Sciatic nerve (tissue), 2 donors: ENCODE measurements around the gene MYEOV. TPM values are rescaled to one million over a fixed set of nuclear protein-coding genes. Genes with fewer than 3 reads are reported as not detected.
A peak's percentile ranks its signal among the peaks of the same experiment; 100 is the strongest.

Source experiments
- ATAC-seq: fragments of 200-7000 bp; cut with Tn5 transposase; one replicate; pipeline ENCODE4 v1.9.1; 2020; ENCODE audit warnings: mild to moderate bottlenecking, moderate library complexity
- DNase-seq: peaks from one replicate; pipeline ENCODE4 v3.0.0-alpha.2; 2020; ENCODE audit warnings: low spot score
- intact Hi-C: fragments of 100-400 bp; cut with DNase I; formaldehyde crosslinking; loops from one replicate; pipeline ENCODE4 v1.14.2; 2022
- total RNA-seq: library from RNA; stranded (reverse); fragmentation: NEBNext Ultra II Directional; extraction: Animal tissue kit (Norgen Biotek cat#: 25700); gene quantifications from one replicate; pipeline ENCODE4 v1.2.1, GENCODE V29; 2021
- donor health status: DM: no; HTN: no; CAD: no.
- donor health status: DM: no; HTN: no; CAD: no.

MYEOV gene
- total RNA-seq, 1 donor from 2014 or later = 1.2 TPM

DNA sequence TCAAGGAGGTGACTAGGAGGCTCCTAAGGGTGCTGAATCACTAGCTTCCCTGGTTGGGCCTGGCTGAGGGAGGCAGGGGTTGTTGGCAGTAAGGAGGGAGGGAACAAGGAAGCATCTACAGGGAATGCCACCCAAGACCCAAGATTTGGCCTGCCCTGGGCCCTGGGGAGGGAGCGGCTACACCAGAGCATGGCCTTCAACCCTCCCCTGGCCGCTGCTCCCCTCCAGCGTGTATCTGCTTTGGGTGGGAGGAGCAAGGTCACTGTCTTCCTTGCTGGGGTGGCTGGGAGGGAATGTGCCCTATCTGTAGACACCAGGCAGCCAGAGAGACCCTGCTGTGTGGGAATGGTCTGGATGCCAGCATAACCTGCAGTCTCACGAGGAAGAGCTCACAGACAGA lies 29.5 kb upstream of the MYEOV start:
- intact Hi-C loops = no loop called here
- no peak for ATAC-seq
- no peak for DNase-seq

DNA sequence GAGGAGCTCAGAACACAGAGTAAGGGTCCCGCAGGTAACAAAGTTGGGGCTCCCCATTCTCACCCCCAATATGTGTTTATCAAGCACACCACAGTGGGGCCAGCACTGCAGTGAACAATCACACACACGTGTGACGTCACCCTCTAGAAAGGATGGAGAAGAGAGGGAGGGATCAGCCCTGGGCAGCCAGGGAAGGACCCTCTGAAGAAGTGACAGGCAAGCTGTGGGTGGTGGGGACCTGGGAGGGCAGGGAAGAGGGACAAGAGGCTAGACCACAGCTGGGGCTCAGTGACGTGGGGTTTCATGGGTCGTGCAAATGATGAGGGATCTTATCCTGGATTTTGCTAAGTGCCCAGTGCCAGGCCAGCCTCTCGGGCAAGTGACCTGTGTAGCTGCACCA lies 28.7 kb upstream of the MYEOV start:
- ATAC-seq = no peak
- DNase-seq = no peak
- intact Hi-C loops = no loop called here

DNA sequence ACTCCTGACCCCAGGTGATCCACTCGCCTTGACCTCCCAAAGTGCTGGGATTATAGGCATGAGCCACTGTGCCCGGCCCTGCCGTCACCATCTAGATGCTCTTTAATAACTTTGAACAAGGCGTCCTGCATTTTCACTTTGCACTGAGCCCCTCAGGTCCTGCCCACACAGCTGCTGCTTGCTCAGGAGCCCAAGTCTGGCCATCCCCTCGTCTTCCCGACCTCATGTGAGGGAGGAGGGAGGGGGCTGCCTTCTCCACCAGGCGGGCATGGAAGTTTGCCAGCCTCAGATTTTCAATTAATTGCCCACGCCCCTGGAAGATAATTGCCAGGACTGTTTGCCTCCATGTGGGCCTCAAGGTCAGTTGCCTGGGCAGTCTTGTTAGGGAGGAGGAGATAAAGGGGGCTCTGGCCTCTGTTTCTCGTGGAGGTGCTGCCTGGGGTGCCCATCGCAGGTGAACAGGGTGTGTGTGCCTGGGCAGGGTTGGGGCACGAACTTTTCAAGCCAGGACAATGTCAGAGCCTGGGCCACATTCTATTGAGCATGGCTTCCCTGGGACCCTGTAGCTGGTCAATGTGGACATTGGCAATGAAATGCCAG lies 27.9 kb upstream of the MYEOV start:
- DNase-seq = no peak
- intact Hi-C loops = no loop called here
- ATAC-seq = no peak

DNA sequence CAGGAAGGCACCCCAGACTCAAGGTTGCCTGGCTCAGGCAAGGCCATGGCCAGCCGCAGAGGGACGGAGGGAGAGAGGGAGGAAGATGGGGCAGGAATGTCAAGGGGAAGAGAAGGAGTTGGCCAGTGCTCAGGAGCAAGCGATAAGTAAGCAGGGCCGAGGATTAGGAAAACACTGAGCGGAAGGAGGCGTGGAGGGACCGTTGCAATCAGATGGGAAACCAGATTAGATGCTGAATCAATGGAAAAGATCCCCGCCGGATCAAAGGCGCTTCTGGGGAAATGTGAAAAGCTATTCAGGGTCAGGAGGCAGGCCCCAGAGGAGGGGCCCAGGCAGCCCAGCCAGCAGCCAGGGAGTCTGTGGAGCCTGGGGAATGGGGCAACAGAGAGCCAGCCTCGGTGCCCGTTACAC lies 26.6 kb upstream of the MYEOV start:
- DNase-seq (no peak), ATAC-seq (no peak)
- intact Hi-C loops = no loop called here

DNA sequence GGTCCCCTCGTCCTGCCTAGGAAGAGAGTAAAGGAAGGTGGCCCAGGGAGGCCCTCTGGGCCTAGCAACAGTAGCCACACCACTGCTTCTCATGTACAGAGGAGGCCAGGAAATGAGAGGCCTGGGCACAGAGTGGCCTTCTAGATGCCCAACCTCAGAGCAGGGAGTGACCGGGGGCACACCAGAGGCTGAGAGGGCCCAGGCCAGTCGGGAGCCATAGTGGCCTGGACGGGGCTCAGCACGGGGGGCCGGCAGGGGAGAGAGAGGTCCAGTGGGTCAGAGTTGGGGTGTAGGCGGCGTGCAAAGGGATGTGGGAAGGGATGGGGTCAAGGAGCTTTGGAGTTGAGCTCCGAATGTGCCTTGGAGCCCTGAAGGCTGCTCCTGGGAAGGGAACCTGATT lies 25.0 kb upstream of the MYEOV start:
- intact Hi-C loops = no loop called here
- DNase-seq = no peak
- no peak for ATAC-seq

DNA sequence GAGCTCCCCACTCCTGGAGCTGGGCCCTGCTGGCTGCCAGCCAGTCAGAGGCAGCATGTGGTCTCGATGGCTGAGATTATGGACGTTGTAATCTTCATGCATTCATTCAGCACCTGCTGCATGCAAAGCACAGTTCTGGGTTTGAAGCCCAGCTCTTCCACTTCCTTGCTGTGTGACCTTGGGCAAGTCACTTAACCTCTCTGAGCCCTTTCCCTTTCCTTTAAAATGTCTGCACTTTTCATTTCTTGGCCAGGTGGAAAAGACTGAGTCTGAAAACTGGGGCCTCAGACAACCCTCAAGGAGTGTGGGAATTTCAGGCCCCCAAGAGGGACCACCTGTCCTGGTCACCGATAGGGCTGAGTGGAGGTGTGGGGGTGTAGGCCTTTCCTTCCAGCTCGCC lies 24.6 kb upstream of the MYEOV start:
- intact Hi-C loops = no loop called here
- DNase-seq (no peak), ATAC-seq (no peak)

DNA sequence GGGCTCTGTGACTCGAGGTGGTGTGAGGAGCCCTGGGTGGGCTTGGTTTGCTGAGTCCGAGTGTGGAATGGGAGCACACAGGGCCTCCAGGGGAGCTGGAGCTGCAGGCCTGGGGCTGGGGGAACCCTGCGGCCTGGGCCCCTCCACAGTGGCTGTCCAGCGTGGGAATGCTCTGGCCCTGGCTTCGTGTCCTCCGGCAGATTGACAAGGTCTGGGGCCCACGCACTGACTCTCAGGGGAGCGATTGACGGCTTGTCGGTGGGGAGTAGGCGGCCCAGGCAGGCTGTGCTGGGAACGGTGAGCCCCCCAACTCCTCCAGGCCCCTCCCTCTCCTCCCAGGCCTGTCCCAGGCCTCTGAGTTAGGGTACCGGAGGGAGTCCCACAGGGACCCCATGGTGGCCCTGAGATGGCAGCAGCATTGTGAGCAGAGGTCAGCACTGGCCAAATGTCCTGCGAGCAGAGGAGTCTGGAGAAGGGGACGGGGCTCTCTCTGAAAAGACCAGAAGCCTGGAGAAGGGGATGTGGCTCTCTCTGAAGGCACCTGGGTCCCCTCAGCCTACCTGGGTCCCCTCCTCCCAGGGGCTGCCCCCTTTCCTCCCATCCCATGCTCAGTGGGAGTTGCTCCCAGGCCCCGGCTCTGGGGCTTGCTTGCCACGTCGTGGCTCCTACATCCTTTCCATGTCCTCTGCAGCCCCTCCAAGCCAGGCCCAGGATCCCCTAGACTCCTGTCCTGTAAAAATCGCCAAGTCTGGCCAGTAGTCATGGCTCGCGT lies 23.8 kb upstream of the MYEOV start:
- ATAC-seq (no peak), DNase-seq (no peak)
- intact Hi-C loops = no loop called here

DNA sequence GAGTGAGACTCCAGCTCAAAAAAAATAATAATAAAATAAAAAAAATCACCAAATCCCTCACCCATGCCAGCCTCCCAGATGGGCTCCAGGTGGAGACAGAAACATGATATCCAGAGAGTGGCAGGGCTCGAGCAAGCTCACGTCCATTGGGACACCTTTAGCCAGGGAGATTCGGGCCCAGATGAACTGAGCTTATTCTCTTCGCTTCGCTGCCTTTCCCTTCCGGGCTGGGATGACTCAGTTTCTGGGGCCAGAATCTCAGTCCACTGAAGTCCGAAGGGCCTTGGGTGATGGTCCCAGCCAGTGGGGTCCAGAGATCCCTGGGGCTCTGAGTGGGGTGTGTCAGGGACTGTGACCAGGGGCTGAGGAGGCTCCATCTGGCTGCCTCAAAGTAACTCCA lies 23.0 kb upstream of the MYEOV start:
- intact Hi-C loops = no loop called here
- DNase-seq = no peak
- ATAC-seq = no peak

DNA sequence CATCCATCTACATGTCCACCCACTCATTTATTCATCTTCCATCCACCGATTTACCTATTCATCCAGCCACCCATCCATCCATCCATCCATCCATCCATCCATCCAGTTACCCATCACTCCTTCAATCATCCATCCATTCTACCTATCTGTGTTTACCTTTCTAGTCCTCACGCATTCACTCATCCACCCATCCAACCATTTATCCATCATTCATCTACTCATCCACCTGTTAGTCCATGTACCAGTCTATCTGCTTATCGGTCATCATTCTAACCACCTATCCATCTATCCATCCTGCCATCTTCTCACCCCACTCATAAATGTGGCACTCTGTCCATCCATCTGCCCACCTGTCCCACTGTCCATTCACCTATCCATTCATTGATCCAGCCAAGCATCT lies 21.9 kb upstream of the MYEOV start:
- intact Hi-C loops = no loop called here
- DNase-seq (no peak), ATAC-seq (no peak)

DNA sequence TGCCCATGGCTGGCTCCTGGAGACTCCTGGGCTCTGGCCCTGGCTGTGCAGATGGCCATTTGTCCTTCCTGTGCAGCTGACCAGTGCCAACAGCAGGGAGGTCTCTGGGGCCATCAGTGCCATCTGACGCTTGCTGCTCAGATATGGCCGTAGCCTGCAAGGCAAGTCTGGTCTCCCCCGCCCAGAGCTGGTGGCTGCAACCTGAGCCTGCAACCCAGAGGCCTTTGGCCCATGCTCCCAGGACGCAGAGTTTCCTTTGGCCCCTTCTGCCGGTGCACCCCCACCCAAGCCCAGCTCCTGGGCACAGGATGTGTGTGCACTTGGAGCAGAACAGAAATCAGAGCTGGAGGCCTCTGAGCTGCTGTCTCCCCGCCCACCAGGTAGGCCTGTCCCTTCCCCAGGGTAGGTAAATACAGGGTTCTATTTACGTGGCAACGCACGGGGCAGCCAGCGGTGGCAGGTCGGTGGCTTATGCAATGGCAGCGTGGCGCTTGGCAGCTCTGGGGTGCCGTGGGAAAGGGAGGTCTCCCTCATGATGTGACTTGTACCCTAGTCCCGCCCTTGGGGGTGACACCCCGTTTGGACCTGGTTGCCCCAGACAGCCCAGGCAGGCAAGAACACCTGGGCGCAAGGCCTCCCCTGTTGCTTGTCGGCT lies 21.0 kb upstream of the MYEOV start:
- ATAC-seq = no peak
- DNase-seq = no peak
- intact Hi-C loops = no loop called here

DNA sequence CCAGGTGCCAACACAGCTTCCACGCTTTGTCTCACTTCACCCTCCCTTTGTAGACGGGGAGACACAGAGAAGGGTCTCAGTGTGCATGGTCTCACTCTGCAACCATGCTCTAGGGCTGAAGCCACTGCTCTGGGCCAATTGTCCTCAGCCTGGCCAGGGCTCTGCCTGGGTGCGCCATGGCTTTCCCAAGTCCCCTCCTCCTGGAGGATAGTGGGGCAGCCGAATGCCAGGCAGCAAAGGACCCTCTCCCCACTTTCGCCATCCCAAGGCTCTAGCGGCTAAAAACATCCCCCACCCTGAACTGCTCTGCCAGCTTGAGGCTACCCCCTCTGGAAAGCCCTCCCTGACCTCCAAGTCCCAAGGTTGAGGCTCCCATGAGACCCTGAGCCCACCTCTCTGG lies 20.4 kb upstream of the MYEOV start:
- intact Hi-C loops = no loop called here
- DNase-seq = no peak
- no peak for ATAC-seq

DNA sequence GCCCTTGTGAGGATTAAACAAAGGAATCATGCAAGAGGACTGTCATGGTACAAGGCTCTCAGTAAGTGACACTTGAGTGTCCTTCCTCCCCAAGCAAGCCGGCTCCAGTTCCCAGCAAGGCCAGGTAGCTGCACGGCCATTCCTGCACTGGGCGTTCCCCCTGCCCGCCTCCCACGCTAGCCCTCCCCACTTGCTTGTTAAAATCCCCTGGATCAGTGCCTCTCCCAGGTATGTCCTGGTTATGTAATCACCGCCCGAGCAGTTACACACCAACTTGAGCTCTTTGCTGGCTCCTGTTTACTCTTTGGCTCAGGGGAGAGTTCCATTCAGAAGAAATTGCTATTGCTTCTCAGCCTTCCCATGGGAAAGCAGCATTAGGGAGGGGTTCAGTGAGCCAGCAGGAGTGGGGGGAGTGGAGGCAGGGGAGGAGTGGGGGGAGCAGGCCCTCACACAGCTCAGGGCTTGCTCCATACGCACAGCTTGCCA lies 19.4 kb upstream of the MYEOV start:
- peak; percentile 48 for ATAC-seq
- no peak for DNase-seq
- intact Hi-C loops = no loop called here

DNA sequence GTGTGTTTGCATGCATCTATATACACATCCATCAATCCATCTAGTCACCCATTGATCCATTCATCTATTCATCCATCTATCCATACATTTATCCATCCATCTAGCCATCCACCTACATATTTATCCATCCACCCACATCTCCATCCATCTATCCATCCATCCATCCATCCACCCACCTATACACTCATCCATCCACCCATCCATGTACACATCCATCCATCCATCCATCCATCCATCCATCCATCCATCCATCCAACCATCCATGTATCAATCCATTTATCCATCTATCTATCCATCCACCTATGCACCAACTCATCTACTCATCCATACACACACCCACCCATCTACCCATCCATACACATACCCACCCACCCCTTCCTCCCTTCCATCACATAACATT lies 18.8 kb upstream of the MYEOV start:
- no peak for ATAC-seq
- DNase-seq = no peak
- intact Hi-C loops = no loop called here

DNA sequence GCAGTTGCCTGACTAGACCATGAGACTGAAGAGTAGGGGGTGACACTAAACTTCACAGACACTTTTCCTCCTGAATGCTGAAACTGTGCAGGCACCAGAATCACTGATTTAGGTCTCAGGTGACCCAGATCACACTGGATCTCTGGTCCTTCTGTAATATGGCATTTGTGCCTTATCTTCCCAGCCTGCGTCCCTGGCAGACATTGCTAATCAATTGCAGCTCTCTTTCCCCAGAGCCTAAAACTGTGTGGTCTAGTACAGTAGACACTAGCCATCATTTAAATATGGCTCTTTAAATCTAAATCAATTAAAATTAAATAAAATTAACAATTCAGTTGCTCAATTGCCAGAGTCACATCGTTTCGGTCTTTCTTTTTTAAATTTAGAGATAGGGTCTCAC lies 17.8 kb upstream of the MYEOV start:
- ATAC-seq (no peak), DNase-seq (no peak)

DNA sequence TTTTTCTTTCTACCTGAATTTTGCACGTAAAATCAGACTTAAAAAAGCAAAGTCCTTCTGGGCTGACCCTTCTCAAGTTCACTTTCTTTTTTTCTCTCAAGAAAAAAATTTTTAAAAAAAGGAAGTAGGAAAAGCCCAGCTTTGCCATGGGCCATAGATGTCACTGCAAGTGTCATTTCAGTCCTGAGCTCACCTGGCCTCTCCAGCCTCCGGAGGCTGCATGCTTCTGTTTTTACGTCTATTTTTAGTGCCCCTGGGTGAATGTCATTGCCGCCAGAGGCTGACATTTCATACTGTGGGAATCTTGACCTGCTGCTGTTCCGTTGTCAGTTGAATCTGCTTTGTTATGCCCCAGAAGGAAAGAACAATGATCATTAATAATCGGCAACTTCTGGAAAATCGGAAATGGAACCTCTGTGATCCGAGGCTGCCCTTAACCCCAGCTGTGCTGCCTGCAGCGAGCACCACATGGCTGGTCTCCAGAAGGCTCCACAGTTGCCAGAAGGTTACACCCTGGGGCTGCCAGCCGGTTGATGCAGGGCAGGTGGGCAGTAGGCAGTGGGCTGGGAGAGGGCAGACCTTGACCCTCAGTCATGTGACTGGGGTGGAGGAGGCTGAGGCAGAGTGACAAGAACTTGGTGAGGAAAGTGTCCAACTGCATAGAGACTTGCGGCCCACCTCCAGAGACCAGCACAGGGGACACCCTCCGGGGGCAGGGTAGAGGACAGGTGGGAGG lies 16.7 kb upstream of the MYEOV start:
- DNase-seq (no peak), ATAC-seq (no peak)
- intact Hi-C loops = no loop called here

More for the DNA sequence above, 17.8 kb upstream of the MYEOV start:
- intact Hi-C loops = no loop called here

DNA sequence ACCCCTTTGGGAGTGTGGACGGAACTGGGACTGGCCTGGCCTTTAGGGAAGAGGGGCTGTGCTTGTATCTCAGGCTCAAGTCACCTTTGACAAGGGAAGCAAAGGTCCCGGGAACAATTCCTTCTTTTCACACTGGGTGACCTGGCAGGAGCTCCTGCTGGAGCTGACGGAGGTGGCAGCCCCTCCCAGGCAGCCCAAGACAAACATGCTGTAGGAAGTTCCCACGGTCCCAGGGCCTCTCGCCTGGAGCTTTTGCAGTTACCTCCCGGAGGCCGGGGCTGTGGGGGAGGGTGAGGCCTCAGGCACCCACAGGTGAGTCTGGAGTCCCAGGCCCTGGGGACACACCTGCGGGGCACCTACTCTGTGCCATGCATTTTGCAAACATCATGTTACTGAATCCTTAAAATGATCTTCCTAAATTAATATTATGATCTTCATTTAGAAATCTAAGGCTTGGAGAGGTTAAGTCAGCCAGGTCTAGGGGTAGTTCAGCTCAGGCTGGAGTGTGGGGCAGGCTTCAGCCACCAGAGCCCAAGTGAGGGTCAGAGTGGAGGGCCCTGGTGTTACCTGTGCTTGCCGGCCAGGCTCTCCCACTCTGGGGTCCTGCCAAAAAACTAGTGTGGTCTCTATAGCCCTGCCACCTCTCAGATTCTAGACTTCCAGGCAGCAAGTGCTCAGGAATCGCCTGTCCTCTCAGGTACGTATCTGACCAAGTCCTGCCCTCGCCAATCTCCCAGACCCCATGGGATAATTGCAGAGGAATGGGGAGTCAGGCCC lies 15.7 kb upstream of the MYEOV start:
- intact Hi-C loops = no loop called here
- ATAC-seq (no peak), DNase-seq (peak; percentile 52)

DNA sequence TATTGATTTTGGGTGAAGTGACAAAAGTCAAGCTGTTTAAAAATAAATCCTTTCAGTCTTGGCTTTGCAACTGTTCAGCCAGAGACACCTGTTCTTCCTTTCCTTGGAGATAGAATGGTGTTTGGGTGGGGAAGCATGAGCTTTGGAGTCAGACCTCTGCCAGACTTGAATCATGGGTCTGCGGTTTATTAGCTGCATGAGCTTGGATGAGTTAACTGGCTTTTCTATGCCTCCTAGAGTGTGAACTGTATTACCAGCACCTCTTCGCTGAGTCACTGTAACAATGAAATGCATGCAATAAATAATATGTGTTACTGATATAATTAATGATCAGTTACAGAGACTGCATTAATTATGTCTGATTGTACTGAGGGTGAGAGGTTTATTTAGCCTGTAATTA lies 13.5 kb upstream of the MYEOV start:
- no peak for DNase-seq
- ATAC-seq = no peak
- intact Hi-C loops = no loop called here

DNA sequence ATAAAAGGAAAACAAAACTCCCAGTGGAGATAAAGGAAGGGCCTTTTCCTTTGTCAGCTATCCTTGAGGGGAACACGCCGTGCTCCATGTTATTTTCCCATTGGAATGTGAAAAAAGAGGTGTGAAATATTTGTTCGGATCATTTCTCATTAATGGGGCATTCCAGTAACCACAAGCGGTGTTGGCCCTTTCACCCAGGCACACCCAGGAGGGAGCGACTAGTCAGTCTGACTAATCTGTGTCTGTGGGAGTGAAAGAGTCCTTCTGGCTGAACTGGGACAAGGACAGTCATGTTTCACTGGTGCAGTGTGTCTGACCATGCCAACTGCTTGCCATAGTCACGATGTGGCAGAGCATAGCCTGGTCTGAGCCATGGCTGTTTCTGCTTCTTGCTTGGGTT lies 13.0 kb upstream of the MYEOV start:
- DNase-seq = no peak
- peak; percentile 66 for ATAC-seq
- intact Hi-C loops = no loop called here

DNA sequence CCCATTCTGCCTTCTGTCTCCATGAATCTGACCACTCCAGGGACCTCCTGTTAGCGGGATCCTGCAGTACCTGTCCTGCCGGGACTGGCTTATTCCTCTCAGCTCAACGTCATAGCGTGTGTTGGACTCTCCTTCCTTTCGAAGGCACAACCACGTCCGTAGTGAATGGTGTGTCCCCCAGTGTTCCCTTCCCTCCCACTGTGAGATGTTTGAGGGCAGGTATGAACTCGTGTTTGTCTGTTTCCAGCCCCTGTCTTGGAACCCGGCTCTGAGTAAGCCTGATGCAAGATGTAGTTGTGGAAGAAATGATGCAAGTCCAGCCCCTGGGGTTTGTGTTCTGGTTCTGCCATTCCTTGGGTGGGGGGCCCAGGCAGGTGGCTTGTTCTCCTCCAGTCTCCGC lies 10.5 kb upstream of the MYEOV start:
- DNase-seq = no peak
- ATAC-seq = no peak
- intact Hi-C loops = no loop called here
